Small intestine (tissue), 7 donors: ENCODE measurements around the gene PHB1. TPM values are rescaled to one million over a fixed set of nuclear protein-coding genes. Genes with fewer than 3 reads are reported as not detected.

Experiments
- DNase-seq, 2 donors: peaks; one replicate each; pipeline versions ENCODE4 v3.0.0 to v3.0.0-alpha.2; 2013
- FAIRE-seq: peaks from 2 replicates; lab custom pipeline; 2012; peaks lifted over from hg19 to GRCh38; lab: Jason Lieb, UNC
- H3K27ac ChIP-seq, 3 donors: one replicate each; pipeline ENCODE4 v1.5.1; 2013; ENCODE audit warnings: low read length in 2 of 3, mild to moderate bottlenecking in 2 of 3, control low read depth in 1 of 3, inconsistent platforms in 1 of 3, low read depth in 1 of 3, moderate library complexity in 1 of 3
- H3K27me3 ChIP-seq, 3 donors: one replicate each; pipeline ENCODE4 v1.6.1; 2013; ENCODE audit warnings: low read length in 3 of 3, inconsistent platforms in 1 of 3; ENCODE audit not compliant: control insufficient read depth in 3 of 3, insufficient read depth in 3 of 3
- H3K36me3 ChIP-seq, 3 donors: one replicate each; pipeline ENCODE4 v1.6.1; 2013; ENCODE audit warnings: low read length in 3 of 3, inconsistent platforms in 1 of 3, low read depth in 1 of 3, mild to moderate bottlenecking in 1 of 3, moderate library complexity in 1 of 3; ENCODE audit not compliant: control insufficient read depth in 3 of 3, insufficient read depth in 2 of 3
- H3K4me1 ChIP-seq, 3 donors: one replicate each; pipeline ENCODE4 v1.6.1; 2013; ENCODE audit warnings: low read length in 2 of 3, inconsistent platforms in 1 of 3, low read depth in 1 of 3, mild to moderate bottlenecking in 1 of 3, moderate library complexity in 1 of 3; ENCODE audit not compliant: control insufficient read depth in 3 of 3, insufficient read depth in 2 of 3
- H3K4me3 ChIP-seq, 3 donors: one replicate each; pipeline ENCODE4 v1.5.1; 2013; ENCODE audit warnings: low read length in 3 of 3, control low read depth in 1 of 3, inconsistent platforms in 1 of 3, low read depth in 1 of 3, mild to moderate bottlenecking in 1 of 3, moderate library complexity in 1 of 3
- H3K9me3 ChIP-seq, 2 donors: one replicate each; pipeline ENCODE4 v1.6.1; 2013; ENCODE audit warnings: low read depth in 1 of 2, low read length in 1 of 2; ENCODE audit not compliant: control insufficient read depth in 2 of 2, insufficient read depth in 1 of 2
- WGBS, 3 donors: extraction: QIAGEN DNeasy Blood & Tissue Kit; methylation state at CpG; one replicate each; pipeline ENCODE4 v1.1.7; 2013; 5-methylcytosine and 5-hydroxymethylcytosine counted together
- polyA plus RNA-seq, 4 donors: library from polyadenylated mRNA; stranded (reverse) in 3 of 4; unstranded in 1 of 4; fragments of 200-250 nt in 3 of 4; fragments of 120-200 nt in 1 of 4; gene quantifications; one replicate each; pipeline versions ENCODE4 v1.2.1 to v1.2.3, GENCODE V29; 2013
- donor health status: healthy with polysubstance abuse.
- donor health status: control.
- donor health status: control.
- donor health status: Bipolar disorder and iron deficiency.
- donor health status: healthy.

Gene PHB1
- polyA plus RNA-seq, 4 donors = 108 to 301 (median 134) TPM

GRCh38 chr17:49386373-49386772, 28.3 kb downstream of the PHB1 start:
- Histone ChIP-seq H3K4me1 (peaks cover 2 to 16% (median 5%) of the 10 kb centered on the region in 3 donors), H3K4me3 (no peak overlapping the region), H3K27ac (no peak overlapping the region), H3K36me3 (no peaks in the 10 kb centered on the region), H3K27me3 (no peaks in the 10 kb centered on the region), H3K9me3 (no peaks in the 10 kb centered on the region)
- DNase-seq = no peak
- 88 to 94% (median 88%) methylated on average over 10 of the region's 10 CpGs for WGBS, 3 donors
- no peak for FAIRE-seq

GRCh38 chr17:49384951-49385350, 29.7 kb downstream of the PHB1 start:
- DNase-seq (no peak), FAIRE-seq (no peak)
- Histone ChIP-seq H3K4me3 (no peak overlapping the region), H3K27me3 (no peaks in the 10 kb centered on the region), H3K36me3 (no peaks in the 10 kb centered on the region), H3K9me3 (no peaks in the 10 kb centered on the region), H3K27ac (no peak overlapping the region), H3K4me1 (peaks cover 0 to 8% (median 0%) of the 10 kb centered on the region in 3 donors)
- WGBS, 3 donors = 88 to 94% (median 92%) methylated on average over 4 of the region's 4 CpGs

- 83 to 88% (median 85%) methylated on average over 10 of the region's 10 CpGs for WGBS, 3 donors
- H3K36me3 ChIP-seq = no peaks in the 10 kb centered on the region
- no peak overlapping the region for H3K4me3 ChIP-seq
- no peak overlapping the region for H3K27ac ChIP-seq
- no peak for DNase-seq
- no peak for FAIRE-seq
- no peaks in the 10 kb centered on the region for H3K4me1 ChIP-seq
- H3K9me3 ChIP-seq = no peaks in the 10 kb centered on the region
- no peaks in the 10 kb centered on the region for H3K27me3 ChIP-seq
These were observed 31.6 kb downstream of the PHB1 start for GRCh38 chr17:49383060-49383459.

- WGBS, 3 donors = 77 to 83% (median 82%) methylated on average over 7 of the region's 7 CpGs
- H3K36me3 ChIP-seq = no peaks in the 10 kb centered on the region
- FAIRE-seq = no peak
These were observed 32.1 kb downstream of the PHB1 start for GRCh38 chr17:49382556-49382955.

GRCh38 chr17:49381793-49382192, 32.9 kb downstream of the PHB1 start:
- FAIRE-seq (no peak), DNase-seq (no peak)
- WGBS, 3 donors = 81 to 86% (median 82%) methylated on average over 5 of the region's 5 CpGs
- Histone ChIP-seq H3K27ac (no peak overlapping the region), H3K36me3 (no peaks in the 10 kb centered on the region), H3K4me3 (no peak overlapping the region), H3K9me3 (no peaks in the 10 kb centered on the region), H3K4me1 (no peaks in the 10 kb centered on the region), H3K27me3 (no peaks in the 10 kb centered on the region)

More at GRCh38 chr17:49382556-49382955, 32.1 kb downstream of the PHB1 start:
- H3K27me3 ChIP-seq = no peaks in the 10 kb centered on the region
- no peak overlapping the region for H3K4me3 ChIP-seq
- no peaks in the 10 kb centered on the region for H3K9me3 ChIP-seq
- DNase-seq = no peak
- no peak overlapping the region for H3K27ac ChIP-seq
- H3K4me1 ChIP-seq = no peaks in the 10 kb centered on the region

GRCh38 chr17:49381033-49381432, 33.6 kb downstream of the PHB1 start:
- no peak for FAIRE-seq
- Histone ChIP-seq H3K4me3 (no peak overlapping the region), H3K9me3 (no peaks in the 10 kb centered on the region), H3K36me3 (no peaks in the 10 kb centered on the region), H3K27me3 (no peaks in the 10 kb centered on the region), H3K4me1 (no peaks in the 10 kb centered on the region), H3K27ac (no peak overlapping the region)
- WGBS, 3 donors = 41 to 73% (median 55%) methylated on average over 1 of the region's 1 CpG
- no peak for DNase-seq

GRCh38 chr17:49379926-49380325, 34.8 kb downstream of the PHB1 start:
- no peaks in the 10 kb centered on the region for H3K4me1 ChIP-seq
- FAIRE-seq (no peak), DNase-seq (no peak)
- H3K36me3 ChIP-seq = no peaks in the 10 kb centered on the region
- H3K4me3 ChIP-seq = no peak overlapping the region
- H3K27me3 ChIP-seq = no peaks in the 10 kb centered on the region
- no peaks in the 10 kb centered on the region for H3K9me3 ChIP-seq
- H3K27ac ChIP-seq = no peak overlapping the region
- WGBS, 3 donors = 66 to 71% (median 71%) methylated on average over 4 of the region's 4 CpGs

- Histone ChIP-seq H3K4me1 (no peaks in the 10 kb centered on the region), H3K27ac (no peak overlapping the region), H3K4me3 (no peak overlapping the region), H3K9me3 (no peaks in the 10 kb centered on the region), H3K27me3 (no peaks in the 10 kb centered on the region), H3K36me3 (no peaks in the 10 kb centered on the region)
- FAIRE-seq (no peak), DNase-seq (no peak)
- 89 to 97% (median 91%) methylated on average over 5 of the region's 5 CpGs for WGBS, 3 donors
These were observed 36.4 kb downstream of the PHB1 start for GRCh38 chr17:49378311-49378710.

GRCh38 chr17:49375544-49375943, 39.1 kb downstream of the PHB1 start:
- H3K36me3 ChIP-seq = no peaks in the 10 kb centered on the region
- H3K27me3 ChIP-seq = no peaks in the 10 kb centered on the region
- no peak overlapping the region for H3K27ac ChIP-seq
- DNase-seq (no peak), FAIRE-seq (no peak)
- no peaks in the 10 kb centered on the region for H3K4me1 ChIP-seq
- WGBS, 3 donors = 97 to 100% (median 100%) methylated on average over 1 of the region's 1 CpG
- H3K9me3 ChIP-seq = no peaks in the 10 kb centered on the region
- H3K4me3 ChIP-seq = no peak overlapping the region
